ENCODE measurements around the gene SLCO1C1.

Gene SLCO1C1

DNA sequence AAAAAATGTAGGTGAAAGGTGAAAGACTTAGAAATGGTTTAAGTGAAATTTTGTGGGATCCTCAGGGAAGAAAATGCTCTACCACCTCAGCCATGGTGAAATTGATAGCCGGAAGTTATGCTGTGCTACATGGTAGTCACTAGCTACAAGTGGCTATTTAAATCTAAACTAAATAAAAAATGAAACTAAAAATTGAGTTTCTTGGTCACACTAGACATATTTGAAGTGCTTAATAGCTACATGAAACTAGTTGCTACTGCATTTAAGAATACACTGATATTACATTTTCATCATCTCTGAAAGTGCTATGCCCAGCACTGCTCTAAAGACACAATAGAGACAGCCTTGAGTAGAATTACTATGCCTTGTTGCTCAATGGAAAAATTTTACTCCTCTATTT is 105.0 kb downstream of the SLCO1C1 start:
- DNase-seq = no peak

DNA sequence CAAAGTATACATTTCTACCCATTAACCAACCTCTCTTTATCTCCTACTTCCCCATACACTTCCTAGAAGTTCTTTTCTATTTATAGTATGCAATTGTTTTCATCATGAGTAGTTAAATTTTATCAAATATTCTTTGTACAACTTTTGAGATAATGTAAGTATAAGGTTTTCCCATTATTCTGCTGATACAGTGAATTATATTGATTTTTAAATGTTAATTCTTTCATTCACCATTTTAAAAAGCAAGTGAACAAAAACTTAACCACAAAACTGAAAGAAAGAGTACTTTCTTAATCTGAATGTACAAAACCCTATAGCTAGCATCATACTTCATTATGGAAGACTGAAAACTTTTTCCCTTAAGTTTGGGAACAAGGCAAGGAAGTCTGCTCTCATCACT is 105.9 kb downstream of the SLCO1C1 start:
- DNase-seq = no peak
